Fibroblast of skin of scalp (primary cell): Measurements from ENCODE around the gene ALOXE3.
"Not testable (repeated sequence)": the region's sequence is repeated elsewhere in the genome, so short reads cannot be mapped to it uniquely, and the experiment has no call there.

Experiments
- DNase-seq: peaks from one replicate; pipeline ENCODE4 v3.0.0-alpha.2; 2013

ALOXE3 gene

DNA sequence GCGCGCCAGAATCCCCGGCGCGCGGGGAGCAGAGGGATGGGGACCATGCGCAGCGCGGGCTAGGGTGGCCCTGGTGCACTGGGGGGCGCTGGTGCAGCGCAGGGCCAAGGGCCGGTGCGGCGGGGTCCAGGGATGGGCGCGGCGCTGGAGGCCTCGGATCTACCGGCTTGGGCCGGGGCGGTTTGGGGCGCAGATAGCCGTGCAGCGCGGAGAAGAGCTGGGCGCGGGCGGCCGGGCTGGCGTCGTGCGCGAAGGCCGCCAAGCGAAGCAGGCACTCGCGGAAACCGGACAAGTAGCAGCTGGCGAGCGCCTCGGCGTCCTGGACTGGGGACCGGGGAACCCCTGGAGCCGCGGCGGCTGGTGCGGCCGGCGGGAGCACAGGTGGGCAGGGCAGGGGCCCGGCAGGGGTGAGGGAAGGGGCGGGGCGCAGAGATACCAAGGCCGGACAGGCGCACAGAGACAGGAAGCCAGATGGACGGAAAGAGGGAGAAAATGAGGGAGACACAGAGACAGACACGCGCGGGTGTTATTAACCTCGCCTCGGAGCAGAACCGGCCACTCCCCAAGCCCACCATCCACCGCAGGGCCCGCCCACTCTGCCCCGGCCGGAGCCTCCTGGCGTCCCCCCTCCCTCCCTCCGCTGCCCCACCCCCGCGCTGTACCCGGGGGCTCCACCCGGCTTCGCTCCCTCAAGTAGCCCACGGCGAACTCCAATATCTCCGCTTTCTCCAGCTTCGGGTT, 3.5 kb upstream of the ALOXE3 start:
- peak; percentile 76 for DNase-seq

DNA sequence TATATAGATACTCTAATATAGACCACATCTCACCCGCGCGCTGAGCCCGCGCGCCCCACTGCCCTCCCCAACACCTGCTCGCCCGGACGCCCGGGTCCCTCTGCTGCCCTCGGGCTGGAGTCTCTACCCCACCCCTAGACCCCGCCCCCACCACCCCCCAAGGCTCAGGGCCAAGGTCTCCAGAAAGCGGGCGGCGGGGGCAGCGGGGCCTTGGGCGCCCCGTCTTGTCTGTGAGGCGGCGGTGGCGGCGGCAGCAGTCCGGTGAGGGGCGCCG, 3.0 kb upstream of the ALOXE3 start:
- DNase-seq: no peak

DNA sequence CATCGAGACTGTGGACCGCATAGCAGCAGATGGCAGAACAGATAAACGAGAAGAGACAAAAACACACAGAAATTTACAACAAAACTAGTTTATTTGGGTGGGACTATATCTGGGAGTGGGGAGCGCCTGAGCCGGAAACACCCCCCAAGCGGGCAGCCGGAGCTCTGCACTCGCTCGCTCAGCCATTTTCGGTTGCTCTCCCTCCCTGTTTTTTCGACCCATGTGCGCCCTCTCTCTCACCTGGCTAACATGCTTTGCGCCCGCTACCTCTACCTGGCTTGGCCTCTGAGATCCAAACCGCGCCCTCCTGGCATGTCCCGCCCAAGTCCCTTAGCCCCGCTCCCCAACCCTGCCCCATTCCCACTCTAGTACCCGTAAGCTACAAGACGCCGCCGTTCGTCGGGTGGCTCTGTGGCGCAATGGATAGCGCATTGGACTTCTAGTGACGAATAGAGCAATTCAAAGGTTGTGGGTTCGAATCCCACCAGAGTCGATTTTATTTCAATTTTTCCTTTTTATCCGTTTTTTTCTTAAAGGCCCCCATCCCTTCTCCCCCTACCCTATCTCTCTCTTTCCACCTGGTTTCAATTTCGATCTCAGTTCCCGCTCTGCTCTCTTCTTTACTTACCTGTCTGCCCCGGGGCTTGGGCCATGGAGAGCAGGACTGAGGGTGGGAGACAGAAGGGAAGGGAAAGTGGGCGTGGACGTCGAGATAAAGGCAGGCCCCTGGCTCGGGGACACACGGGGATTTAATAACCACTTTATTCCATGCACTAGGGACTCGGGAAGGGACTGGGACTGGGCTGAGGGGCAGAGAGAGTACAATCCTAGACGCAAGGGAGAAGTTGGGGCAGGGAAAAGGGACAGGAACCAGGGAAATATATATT, 2.4 kb upstream of the ALOXE3 start:
- peak; percentile 84 for DNase-seq

DNA sequence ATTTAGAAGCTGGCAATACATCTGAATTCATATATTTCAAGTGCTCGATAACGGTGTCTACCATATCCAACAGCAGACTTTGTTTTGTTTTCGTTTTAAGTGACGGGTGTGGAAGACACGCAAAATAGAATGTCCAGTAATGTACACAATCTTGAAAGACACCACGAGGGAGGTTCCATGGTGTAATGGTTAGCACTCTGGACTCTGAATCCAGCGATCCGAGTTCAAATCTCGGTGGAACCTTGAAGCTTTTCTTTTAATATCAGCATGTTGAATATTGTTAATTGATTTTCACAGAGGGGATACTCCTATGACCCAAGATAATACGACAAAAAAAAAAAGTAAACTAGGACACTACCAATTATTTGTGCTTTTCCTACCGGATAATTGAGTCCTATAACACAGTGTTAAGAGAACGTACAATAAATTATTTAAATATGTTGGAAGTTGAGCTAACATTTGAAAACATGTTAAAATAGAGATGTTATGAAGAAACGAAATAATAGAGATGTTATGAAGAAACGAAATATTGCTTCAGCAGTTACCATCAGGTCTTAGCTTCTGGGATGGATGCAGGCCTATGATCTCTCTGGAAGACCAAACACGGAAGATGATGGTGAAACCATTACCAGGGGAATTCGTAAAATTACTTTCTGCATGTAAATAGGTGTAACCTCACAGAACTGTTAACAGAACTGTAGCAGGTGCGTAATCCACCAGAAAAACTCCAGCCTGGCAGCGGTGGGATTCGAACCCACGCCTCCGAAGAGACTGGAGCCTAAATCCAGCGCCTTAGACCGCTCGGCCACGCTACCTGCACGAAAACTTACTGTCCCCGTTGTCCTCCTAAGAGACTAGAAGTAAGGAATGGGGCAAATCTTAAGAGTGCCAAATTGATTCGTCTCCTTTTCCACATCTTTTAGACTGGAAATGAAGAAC, 1.5 kb upstream of the ALOXE3 start:
- peak; percentile 96 for DNase-seq

DNA sequence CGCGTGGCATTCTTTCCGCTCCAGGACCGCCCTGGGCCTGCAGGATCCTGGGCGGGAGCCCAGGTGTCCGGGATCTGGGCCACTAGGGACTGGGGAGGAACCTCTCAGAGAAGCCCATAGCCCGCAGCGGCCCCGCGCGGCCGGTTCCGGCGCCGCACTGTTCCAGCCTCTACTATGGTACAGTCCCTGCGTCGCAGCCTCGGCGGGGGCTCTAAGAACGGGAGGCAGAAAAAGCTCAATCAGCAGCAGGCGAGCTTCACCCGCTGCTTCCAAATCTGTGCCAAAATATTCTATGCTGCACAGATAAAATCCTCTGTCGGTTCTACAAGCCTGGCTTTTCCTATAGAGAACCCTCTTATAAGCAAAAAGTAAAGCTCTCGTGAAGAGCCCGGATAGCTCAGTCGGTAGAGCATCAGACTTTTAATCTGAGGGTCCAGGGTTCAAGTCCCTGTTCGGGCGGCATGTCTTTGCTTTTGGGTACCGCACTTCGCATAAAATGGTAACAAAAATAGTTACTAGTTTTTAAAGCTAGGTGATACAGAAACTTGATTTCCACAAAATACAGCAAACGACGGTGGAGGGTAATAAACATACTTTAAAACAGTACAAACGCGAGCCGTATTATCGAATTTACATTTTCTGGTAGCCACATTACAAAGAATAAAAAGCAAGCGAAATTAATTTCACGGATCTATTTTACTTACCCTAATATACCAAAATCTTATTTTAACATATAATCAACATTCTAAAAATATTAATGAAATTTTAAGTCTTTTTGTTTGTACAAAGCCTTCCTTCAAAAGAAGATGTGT, 661 bp upstream of the ALOXE3 start:
- peak; percentile 88 for DNase-seq

DNA sequence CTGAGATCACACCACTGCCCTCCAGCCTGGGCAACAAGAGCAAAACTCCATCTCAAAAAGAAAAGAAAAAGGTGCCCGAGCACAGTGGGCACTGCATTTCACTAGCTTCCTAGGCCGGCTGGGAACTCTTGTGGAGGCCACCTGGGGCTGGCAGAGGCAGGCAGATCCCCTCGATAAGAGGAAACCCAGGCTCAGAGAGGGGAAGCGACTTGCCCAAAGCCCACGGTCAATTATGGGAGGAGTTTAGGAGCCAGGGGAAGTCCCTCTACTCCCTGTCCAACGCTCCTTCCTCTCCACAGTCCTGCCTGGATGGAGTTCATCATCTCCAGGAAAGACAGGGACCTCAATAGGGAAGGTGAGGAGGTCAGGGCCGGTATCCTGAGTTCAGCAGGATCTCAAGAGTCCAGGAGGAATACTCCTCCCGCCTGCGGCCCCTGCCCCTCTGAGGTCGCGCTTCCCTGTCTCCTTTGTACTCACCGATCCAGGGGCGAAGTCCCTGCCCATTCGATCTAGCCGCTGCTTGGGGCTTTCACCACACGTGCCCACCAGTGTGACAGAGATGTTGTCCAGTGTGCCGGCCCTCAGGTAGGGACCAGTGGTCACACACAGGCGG, 841 bp downstream of the ALOXE3 start:
- DNase-seq: no peak

DNA sequence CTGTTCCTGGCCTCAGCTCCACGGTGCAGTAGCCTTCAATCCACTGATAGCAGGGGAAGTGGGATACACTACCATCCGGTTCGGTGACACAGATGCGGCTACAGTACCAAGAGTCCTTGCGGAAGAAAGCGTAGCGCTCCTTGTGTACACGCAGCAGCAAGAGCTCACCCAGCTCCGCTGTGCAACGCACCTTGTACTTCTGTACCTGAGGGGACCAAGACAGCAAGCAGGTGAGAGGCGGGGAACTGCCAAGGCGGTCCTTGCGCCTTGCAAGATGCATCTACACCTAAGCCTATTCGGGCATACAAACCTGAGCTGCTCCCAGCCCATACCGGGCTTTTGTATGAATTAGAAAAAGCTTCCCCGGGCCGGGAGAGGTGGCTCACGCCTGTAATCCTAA, 1.5 kb downstream of the ALOXE3 start:
- DNase-seq: no peak

DNA sequence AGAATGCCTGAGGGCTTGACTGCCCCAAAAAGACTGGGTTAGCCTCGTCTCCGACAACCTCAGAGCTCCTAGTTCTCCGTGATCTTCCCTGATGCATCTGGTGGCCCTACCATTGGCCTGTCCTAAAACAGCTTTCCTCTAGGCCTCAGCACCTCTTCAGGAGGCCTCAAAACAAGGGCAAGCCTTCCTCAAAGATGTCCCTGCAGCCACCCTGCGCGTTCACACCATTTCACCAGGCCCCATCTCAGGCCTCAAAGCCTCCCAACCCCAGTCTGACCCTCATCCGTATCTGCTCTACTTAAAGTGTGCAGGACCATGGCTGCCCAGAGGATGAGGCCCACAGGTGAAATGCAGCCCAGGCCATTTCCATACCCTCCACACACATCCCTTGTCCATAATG, 7.4 kb downstream of the ALOXE3 start:
- no peak for DNase-seq

DNA sequence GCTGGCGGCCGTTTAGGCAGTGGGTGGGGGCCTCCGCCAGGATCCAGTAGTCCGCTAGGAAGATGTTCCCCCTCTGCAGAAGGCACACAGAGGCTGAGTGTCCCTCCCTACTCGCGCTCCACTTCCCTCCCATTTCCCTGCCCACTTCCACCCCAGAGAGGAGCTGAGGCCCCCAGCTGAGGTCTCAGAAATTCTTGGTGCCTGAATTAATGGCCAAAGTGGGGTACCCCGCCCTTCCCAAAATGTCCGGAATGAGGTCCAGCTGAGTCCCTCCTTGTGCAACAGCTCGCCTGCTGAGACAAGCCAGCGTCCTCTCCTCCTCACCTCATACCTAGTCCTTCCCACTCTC, 7.9 kb downstream of the ALOXE3 start:
- DNase-seq: no peak

DNA sequence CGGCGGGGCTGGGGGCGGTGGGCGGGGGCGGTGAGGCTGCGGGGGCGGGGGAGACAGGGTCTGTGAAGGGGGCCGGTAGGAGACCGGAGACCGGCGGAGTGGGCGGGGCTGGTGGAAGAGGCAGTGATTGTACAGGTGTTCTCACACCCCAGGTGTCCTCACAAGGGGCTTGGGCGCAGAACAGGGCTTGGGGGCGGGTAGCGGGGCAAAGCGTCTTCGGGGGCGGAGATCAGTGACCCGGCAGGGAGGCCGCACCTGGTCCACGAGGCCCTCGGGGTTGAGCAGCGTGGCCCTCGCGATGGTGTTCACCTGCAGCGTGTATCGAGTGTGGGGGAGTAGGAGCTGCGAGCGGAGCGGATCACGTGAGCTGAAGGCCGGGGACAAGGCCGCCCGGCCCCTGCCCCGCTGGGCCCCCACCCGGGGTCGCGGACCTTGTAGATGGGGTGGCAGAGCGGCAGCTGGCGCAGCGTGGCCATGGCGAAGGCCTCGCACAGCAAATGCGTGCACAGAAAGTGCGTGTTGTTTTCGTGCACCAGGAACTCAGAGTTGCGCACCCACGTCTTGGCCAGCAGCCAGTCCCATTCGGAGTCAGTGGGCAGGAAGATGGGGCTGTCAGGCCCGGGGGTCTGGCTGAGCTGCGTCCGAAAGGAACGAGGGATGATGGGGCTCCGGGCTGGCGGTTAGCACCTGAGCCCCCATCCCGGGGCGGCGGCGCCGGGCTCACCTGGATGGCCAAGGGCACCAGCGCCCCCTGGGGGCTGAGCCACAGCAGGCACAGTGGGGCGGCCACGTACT, 8.5 kb downstream of the ALOXE3 start:
- DNase-seq: no peak

DNA sequence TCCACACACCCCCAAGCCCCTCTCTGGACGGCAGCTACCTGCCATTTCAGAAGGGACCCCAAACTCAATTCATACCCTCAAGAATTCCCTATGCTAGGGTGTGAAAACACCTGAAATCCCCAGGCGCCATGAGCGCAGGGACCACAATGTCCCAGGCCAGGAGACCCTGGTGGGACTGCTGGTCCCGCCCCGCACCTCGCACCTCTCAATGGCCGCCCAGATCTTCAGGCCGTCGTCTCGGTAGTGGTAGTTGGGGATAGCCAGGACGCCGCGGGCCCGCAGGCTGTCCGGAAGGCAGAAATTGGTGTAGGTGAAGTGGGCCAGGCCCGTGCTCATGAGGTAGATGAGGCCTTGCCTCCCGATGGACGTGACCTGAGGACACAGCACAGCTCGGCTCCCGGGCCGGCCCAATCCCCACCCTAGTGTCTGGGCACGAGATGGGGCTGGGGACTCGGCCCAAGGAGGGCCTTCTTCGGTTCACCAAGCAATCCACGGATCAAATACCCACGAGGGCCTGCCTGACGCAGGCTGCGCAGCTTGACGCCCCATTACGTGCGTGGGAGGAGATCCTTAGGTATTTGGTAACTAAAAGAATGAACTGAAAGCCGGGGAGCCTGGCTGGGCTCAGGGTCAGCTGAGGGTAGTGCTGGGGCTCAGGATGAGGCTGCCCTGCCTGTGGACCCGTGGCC, 9.2 kb downstream of the ALOXE3 start:
- DNase-seq: no peak

DNA sequence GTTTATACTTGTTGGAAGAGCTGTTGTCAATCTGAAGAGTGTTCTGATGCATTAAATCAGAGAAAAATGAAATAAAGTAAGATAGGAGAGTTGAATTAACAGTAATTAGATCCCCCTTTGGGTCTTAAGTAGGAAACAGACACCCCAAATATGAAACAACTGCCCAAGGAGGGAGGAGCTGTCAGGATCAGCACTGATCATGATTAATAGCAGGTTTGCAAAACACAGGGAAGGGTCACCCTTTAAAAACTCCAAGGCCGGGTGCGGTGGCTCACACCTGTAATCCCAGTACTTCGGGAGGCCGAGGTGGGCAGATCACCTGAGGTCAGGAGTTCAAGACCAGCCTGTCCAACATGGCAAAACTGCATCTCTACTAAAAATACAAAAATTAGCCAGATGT, 11.3 kb downstream of the ALOXE3 start:
- DNase-seq: not testable (repeated sequence)

DNA sequence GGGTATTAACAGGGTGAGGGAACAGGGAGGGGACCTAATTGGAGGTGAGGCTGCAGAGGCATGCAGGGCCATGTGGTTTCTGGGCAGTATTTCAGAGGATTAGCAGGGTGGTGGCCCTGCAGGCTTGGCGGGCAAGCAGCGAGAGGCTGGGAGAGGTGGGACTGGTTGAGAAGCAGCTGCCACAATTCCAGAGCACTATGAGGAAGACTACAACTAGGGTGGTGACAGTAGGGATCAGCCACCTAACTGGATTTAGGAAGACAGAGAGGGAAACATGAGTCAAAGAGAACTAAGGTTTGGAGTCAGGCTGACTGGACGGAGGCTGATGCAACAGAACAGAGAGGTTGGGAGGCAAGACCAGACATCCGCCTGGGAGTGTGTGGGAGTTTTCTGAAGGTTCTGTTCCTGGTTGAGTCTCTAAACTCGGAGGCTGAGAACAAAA, 12.3 kb downstream of the ALOXE3 start:
- DNase-seq: peak; percentile 42

DNA sequence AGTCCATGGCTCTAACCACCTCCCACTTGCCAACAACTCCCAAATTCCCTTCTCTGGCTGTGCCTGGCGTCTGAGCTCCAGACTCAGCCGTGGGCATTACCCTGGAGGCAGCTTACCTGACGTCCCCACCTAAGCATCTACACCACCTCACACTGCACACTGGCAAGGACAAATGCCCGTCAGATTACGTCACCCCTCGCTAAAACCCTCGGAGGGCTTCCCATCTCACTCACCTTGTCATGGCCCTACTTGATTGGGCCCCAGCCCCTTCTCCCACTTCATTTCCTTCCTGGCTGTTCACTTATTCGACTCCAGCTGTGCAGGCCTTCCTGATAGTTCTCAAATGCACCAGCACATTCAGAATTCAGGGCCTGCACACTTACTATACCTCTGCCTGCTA, 13.4 kb downstream of the ALOXE3 start:
- no peak for DNase-seq

DNA sequence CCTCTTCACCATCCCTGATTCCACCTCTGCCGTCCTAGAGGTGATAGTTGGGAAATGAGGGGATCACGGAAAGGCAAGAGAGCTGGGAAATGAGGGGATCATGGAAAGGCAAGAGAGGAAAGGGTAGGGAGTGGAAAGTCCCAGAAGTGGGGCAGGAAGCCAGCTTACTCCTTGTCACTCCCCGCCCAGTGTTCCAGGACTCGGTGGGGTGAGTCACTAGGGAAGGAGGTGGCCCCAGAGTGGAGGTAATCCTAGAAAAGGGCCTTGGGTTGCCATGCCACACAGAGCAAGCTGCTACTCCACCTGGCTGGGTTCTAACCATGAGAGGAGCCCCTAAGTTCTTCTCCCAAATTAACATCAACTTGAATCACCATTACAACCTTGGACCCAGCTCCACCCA, 14.8 kb downstream of the ALOXE3 start:
- no peak for DNase-seq

DNA sequence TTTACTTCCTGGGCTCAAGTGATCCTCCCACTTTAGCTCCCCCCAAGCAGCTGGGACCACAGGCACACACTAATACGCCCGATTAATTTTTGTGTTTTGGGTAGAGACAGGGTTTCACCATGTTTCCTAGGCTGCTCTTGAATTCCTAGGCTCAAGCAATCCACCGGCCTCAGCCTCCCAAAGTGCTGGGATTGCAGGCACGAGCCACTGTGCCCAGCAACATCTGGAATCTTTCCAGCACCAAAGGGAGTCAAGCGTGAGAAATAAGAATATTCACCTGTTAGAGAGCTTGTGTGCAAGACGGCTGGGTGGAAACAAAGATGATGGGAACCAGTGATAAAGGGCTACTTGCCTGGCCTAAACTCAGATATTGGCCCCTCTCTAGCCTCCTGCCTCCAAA, 16.6 kb downstream of the ALOXE3 start:
- no peak for DNase-seq

DNA sequence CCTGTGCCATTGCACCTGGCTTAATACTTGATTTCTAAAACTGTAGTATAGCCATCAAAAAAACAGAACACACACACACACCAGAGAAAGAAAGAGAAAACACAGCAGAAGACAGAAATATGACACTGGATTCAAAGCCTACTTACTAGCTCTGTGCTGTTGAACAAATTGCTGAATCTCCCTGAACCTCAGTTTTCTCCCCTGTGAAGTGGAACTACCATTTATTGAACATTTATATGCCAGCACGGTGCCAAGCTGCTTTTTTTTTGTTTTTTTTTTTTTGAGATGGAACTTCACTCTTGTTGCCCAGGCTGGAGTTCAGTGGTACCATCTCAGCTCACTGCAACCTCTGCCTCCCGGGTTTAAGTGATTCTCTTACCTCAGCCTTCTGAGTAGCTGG, 17.6 kb downstream of the ALOXE3 start:
- no peak for DNase-seq

DNA sequence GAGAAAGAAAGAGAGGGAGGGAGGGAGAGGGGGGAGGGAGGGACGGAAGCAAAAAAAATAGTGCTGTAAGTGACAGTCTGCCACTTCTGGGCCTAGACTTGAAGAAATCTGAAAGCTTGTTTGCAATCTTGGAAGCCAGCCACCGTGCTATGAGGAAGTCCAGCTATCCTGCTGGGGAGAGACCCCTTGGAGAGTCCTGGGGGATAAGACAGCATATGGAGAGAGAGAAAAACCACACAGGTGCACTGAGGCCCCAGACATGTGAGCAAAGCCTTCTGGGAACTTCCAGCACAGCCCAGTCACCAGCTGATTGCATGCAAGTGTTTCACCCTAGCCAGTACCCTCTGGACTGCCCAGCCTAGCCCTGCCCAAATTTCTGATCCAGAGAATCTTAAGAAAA, 18.2 kb downstream of the ALOXE3 start:
- no peak for DNase-seq

DNA sequence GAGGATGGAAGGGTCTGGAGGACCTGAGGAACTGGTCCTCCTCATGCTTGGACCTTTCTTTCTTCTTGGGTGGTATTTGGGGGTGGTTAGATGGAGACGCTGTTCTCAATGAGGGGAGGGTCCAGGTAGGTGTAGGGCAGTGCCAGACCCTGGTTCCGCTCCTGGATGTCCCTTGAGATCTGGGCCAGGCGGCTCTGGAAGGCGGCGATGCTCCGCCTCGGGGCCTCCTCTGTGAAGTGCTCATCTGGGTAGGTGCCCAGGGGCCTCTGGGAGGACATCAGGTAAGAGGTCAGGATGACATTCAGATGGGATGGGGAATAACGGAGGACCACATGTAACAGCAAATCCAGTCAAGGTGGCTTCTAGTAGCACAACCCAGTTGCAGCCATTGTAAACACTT, 21.8 kb downstream of the ALOXE3 start:
- no peak for DNase-seq

DNA sequence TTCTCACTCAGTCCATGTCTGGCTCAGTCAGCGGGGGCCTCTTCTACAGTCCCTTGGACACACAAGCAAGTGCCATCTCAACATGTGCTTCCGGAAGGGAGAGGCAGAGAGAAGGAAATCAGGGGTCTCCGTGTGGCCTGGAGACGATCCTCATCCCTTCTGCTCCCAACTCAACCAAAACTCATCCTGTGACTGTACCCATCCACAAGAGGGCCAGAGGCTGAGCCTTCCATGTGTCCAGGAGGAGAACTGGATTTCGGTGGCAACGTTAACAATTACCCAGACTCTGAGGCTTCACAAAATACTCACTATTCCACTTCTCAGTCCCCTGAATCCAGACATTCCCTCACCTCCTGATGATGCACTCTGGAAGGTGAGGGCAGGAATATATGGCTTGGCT, 23.0 kb downstream of the ALOXE3 start:
- no peak for DNase-seq
